ENCODE results near the gene DMD. TPM values are rescaled to one million over a fixed set of nuclear protein-coding genes. Genes with fewer than 3 reads are reported as not detected.

The DMD gene
- polyA plus RNA-seq, 3 donors: 0.23 TPM; not detected in 2

DNA sequence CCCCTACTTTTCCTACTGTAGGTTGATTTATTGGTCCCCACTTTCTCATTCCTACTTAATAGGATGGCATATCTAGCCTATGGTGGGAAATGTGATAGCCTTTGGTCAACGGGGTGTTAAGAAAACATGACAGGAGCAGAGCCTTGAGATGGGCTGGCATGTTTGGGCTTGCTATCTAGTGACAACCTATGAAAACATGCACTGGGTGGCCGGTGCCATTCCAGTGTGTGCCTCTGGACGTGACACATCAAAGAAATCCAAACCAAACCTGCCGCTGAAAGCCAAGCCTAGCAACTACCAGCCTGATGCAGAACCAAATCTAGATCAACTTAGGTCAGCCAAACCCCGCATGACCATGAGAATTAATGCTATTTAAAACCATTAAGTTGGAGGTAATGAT, 317.6 kb downstream of the DMD start:
- Mint-ChIP-seq H3K27ac (no peak overlapping the region), H3K4me3 (no peak overlapping the region), H3K36me3 (no peaks in the 10 kb centered on the region), H3K4me1 (no peaks in the 10 kb centered on the region), H3K27me3 (ENCODE audit: low read depth in 3 of 3) (peaks cover 0 to 2% (median 0%) of the 10 kb centered on the region in 3 donors), H3K9me3 (peaks cover 0 to 3% (median 2%) of the 10 kb centered on the region in 7 donors)
- Histone ChIP-seq H3K4me1 (ENCODE audit: control insufficient read depth in 1 of 2, insufficient read depth in 2 of 2, low read length in 2 of 2) (no peaks in the 10 kb centered on the region), H4K20me1 (ENCODE audit: insufficient read depth, low read length) (no peaks in the 10 kb centered on the region), H2AFZ (ENCODE audit: insufficient read depth, low read depth, low read length, poor library complexity, severe bottlenecking) (no peak overlapping the region), H3K9me3 (replicated peaks in 1 of 2; ENCODE audit: control insufficient read depth in 1 of 2, insufficient read depth in 1 of 2, low read length in 2 of 2) (peaks cover 0 to 3% of the 10 kb centered on the region in 2 donors), H3K27ac (ENCODE audit: low read depth in 1 of 2, low read length in 2 of 2) (no peak overlapping the region), H3K79me2 (ENCODE audit: insufficient read depth, low read length) (no peaks in the 10 kb centered on the region), H3K4me3 (replicated peaks in 1 of 3; ENCODE audit: low read depth in 2 of 3, low read length in 3 of 3) (no peak overlapping the region), H3K9ac (ENCODE audit: insufficient read depth, low read length, poor library complexity, severe bottlenecking) (no peak overlapping the region), H3K36me3 (replicated peaks in 1 of 2; ENCODE audit: control insufficient read depth in 1 of 2, insufficient read depth in 2 of 2, low read length in 2 of 2) (no peaks in the 10 kb centered on the region), H3K27me3 (ENCODE audit: control insufficient read depth in 2 of 2, insufficient read depth in 2 of 2, low read length in 2 of 2) (no peaks in the 10 kb centered on the region), H3K4me2 (replicated peaks; ENCODE audit: extremely low read depth, low read length, poor library complexity, severe bottlenecking) (no peak overlapping the region)
- TF ChIP-seq, protein P1, sequence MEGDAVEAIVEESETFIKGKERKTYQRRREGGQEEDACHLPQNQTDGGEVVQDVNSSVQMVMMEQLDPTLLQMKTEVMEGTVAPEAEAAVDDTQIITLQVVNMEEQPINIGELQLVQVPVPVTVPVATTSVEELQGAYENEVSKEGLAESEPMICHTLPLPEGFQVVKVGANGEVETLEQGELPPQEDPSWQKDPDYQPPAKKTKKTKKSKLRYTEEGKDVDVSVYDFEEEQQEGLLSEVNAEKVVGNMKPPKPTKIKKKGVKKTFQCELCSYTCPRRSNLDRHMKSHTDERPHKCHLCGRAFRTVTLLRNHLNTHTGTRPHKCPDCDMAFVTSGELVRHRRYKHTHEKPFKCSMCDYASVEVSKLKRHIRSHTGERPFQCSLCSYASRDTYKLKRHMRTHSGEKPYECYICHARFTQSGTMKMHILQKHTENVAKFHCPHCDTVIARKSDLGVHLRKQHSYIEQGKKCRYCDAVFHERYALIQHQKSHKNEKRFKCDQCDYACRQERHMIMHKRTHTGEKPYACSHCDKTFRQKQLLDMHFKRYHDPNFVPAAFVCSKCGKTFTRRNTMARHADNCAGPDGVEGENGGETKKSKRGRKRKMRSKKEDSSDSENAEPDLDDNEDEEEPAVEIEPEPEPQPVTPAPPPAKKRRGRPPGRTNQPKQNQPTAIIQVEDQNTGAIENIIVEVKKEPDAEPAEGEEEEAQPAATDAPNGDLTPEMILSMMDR (IDR thresholded peaks at IDR 0.05): no peak
- no CpG with 5 or more reads among the region's 5 CpGs for WGBS (ENCODE audit: insufficient coverage)
- no peak for DNase-seq
- intact Hi-C loops (cut with micrococcal nuclease): no loop called here

DNA sequence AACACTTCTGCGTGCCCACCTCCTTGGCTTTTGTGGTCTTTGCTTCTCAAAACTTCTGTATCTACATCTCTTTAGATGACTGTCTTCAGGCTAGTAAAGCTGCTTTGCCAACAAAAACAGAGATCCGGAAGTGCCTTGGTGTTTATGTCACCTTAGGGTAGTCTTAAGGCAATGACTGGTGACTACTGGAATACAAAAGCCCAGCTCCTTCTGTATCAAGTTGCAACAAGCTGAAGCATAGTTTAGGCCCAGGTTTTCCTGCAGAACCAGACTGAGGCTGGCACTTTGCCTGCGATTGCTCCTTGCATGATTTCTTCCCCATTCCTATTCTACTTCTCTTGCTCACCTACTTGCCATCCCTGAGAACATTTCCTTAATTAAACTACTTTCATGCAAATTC, 333.8 kb downstream of the DMD start:
- no peaks in the 10 kb centered on the region for H3K9me3 ChIP-seq (replicated peaks in 1 of 2; ENCODE audit: control insufficient read depth in 1 of 2, insufficient read depth in 1 of 2, low read length in 2 of 2)
- no peak overlapping the region for H3K9ac ChIP-seq (ENCODE audit: insufficient read depth, low read length, poor library complexity, severe bottlenecking)
- H3K4me3 Mint-ChIP-seq: no peak overlapping the region
- no peaks in the 10 kb centered on the region for H3K4me1 Mint-ChIP-seq
- no peaks in the 10 kb centered on the region for H4K20me1 ChIP-seq (ENCODE audit: insufficient read depth, low read length)
- H3K27ac ChIP-seq (ENCODE audit: low read depth in 1 of 2, low read length in 2 of 2): no peak overlapping the region
- no peak overlapping the region for H2AFZ ChIP-seq (ENCODE audit: insufficient read depth, low read depth, low read length, poor library complexity, severe bottlenecking)
- H3K4me3 ChIP-seq (replicated peaks in 1 of 3; ENCODE audit: low read depth in 2 of 3, low read length in 3 of 3): no peak overlapping the region
- no peak overlapping the region for H3K27ac Mint-ChIP-seq
- H3K4me1 ChIP-seq (ENCODE audit: control insufficient read depth in 1 of 2, insufficient read depth in 2 of 2, low read length in 2 of 2): no peaks in the 10 kb centered on the region
- intact Hi-C loops (cut with micrococcal nuclease): no loop called here
- 92% methylated on average over 2 of the region's 3 CpGs for WGBS (ENCODE audit: insufficient coverage)
- H3K9me3 Mint-ChIP-seq: peaks cover under 1 to 8% (median 4%) of the 10 kb centered on the region in 7 donors
- TF ChIP-seq, protein P1 (IDR thresholded peaks at IDR 0.05): no peak
- H3K4me2 ChIP-seq (replicated peaks; ENCODE audit: extremely low read depth, low read length, poor library complexity, severe bottlenecking): no peak overlapping the region
- no peaks in the 10 kb centered on the region for H3K36me3 ChIP-seq (replicated peaks in 1 of 2; ENCODE audit: control insufficient read depth in 1 of 2, insufficient read depth in 2 of 2, low read length in 2 of 2)
- DNase-seq: no peak
- H3K79me2 ChIP-seq (ENCODE audit: insufficient read depth, low read length): no peaks in the 10 kb centered on the region
- H3K27me3 Mint-ChIP-seq (ENCODE audit: low read depth in 3 of 3): peaks cover 0 to 1% (median 0%) of the 10 kb centered on the region in 3 donors
- no peaks in the 10 kb centered on the region for H3K27me3 ChIP-seq (ENCODE audit: control insufficient read depth in 2 of 2, insufficient read depth in 2 of 2, low read length in 2 of 2)
- H3K36me3 Mint-ChIP-seq: no peaks in the 10 kb centered on the region

Data from CD14-positive monocyte (primary cell).